Measurements from ENCODE around the gene AMACR. TPM values are rescaled to one million over a fixed set of nuclear protein-coding genes. Genes with fewer than 3 reads are reported as not detected.

The AMACR gene
- total and polyA plus RNA-seq, 2 of the 13 experiments (the other 11 are each of a cell fraction or from before 2014, with no cell fraction given), result 8.9 to 19.7 TPM

DNA sequence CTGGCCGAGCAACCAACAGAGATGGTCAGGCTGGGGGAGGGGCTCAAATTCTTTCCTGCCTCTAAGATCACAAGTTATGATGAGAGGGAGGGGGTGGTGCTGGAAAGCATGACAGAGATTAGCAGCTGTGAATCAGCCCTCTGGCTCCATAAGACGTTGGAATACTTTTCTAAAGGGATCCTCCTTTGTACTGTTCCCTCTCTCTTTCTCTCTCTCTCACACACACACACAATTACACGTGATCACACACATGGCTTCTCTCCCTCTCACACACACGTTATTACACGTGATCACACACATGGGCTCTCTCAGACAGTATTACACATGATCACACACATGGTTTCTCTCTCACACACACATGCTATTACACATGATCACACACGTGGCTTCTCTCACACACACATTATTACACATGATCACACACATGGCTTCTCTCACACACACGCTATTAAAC lies 23.2 kb downstream of the AMACR start, which contains the start of gene SLC45A2 (continued):
- TF ChIP-seq, protein P1, sequence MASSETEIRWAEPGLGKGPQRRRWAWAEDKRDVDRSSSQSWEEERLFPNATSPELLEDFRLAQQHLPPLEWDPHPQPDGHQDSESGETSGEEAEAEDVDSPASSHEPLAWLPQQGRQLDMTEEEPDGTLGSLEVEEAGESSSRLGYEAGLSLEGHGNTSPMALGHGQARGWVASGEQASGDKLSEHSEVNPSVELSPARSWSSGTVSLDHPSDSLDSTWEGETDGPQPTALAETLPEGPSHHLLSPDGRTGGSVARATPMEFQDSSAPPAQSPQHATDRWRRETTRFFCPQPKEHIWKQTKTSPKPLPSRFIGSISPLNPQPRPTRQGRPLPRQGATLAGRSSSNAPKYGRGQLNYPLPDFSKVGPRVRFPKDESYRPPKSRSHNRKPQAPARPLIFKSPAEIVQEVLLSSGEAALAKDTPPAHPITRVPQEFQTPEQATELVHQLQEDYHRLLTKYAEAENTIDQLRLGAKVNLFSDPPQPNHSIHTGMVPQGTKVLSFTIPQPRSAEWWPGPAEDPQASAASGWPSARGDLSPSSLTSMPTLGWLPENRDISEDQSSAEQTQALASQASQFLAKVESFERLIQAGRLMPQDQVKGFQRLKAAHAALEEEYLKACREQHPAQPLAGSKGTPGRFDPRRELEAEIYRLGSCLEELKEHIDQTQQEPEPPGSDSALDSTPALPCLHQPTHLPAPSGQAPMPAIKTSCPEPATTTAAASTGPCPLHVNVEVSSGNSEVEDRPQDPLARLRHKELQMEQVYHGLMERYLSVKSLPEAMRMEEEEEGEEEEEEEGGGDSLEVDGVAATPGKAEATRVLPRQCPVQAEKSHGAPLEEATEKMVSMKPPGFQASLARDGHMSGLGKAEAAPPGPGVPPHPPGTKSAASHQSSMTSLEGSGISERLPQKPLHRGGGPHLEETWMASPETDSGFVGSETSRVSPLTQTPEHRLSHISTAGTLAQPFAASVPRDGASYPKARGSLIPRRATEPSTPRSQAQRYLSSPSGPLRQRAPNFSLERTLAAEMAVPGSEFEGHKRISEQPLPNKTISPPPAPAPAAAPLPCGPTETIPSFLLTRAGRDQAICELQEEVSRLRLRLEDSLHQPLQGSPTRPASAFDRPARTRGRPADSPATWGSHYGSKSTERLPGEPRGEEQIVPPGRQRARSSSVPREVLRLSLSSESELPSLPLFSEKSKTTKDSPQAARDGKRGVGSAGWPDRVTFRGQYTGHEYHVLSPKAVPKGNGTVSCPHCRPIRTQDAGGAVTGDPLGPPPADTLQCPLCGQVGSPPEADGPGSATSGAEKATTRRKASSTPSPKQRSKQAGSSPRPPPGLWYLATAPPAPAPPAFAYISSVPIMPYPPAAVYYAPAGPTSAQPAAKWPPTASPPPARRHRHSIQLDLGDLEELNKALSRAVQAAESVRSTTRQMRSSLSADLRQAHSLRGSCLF (CRISPR knock-in tag; IDR thresholded peaks at IDR 0.05; ENCODE audit: borderline replicate concordance), result no peak
- TF ChIP-seq ATRX (CRISPR knock-in tag; IDR thresholded peaks at IDR 0.05; ENCODE audit: borderline replicate concordance), result no peak

GRCh38 chr5:33984178-33984577 lies 23.7 kb downstream of the AMACR start:
- in situ Hi-C loops (cut with HindIII; ENCODE audit: extremely low pct_ligation_motif_present, low pct_unique_long_range_greater_than_20kb), result loop anchor here (25.0 kb wide), 1 partner anchor 478 kb away; no protein-coding TSS in a partner anchor
- ATAC-seq (peak; percentile 68), FAIRE-seq (no peak), DNase-seq (ENCODE audit: low spot score) (no peak)
- H3K36me3 ChIP-seq (replicated peaks in 1 of 2; ENCODE audit: control insufficient read depth in 1 of 2, insufficient read depth in 2 of 2, low read length in 2 of 2), result peaks cover 4 to 19% of the 10 kb centered on the region in 2 experiments
- no peak for TF ChIP-seq GATA4 (IDR thresholded peaks at IDR 0.05; ENCODE audit: borderline replicate concordance, low read depth)
- TF ChIP-seq AGO2 (optimal IDR thresholded peaks at IDR 0.05; ENCODE audit: low read depth, low read length), result peak; percentile 60
- no peaks in the 10 kb centered on the region for H3K79me2 ChIP-seq (ENCODE audit: insufficient read depth, low read length)
- no peaks in the 10 kb centered on the region for H4K20me1 ChIP-seq (ENCODE audit: insufficient read depth, low read length)
- no peaks in the 10 kb centered on the region for H3K9me3 ChIP-seq (ENCODE audit: low read length)
- no peaks in the 10 kb centered on the region for H3K4me1 ChIP-seq (ENCODE audit: insufficient read depth, low read length)
- no peaks in the 10 kb centered on the region for H3K27me3 ChIP-seq (ENCODE audit: control insufficient read depth in 1 of 2, insufficient read depth in 2 of 2, low read length in 2 of 2)
- H3K27ac ChIP-seq (ENCODE audit: extremely low read length, insufficient read depth, low read length), result no peak overlapping the region
- CTCF ChIA-PET (ENCODE audit: low intra/inter-chr PET ratio, low total read pairs), result no interaction called here
- no peak overlapping the region for H3K4me2 ChIP-seq (ENCODE audit: low read depth, low read length)
- no peak overlapping the region for H3K4me3 ChIP-seq (replicated peaks in 1 of 3; ENCODE audit: insufficient read depth in 1 of 3, low read depth in 2 of 3, low read length in 3 of 3)
- POLR2A ChIA-PET, result no interaction called here
- H3K9ac ChIP-seq (ENCODE audit: insufficient read depth, low read depth, low read length), result no peak overlapping the region
- no TSS peak for BruUV-seq (replicated peaks)
- intact Hi-C loops (cut with micrococcal nuclease; ENCODE audit: unreplicated experiment), result no loop called here
- H2AFZ ChIP-seq (ENCODE audit: low read length), result no peak overlapping the region
- 92% methylated on average over 4 of the region's 15 CpGs for WGBS (ENCODE audit: low lambda C conversion rate)
